ENCODE measurements around the gene CDK2. TPM values are rescaled to one million over a fixed set of nuclear protein-coding genes. Genes with fewer than 3 reads are reported as not detected.
A peak's percentile ranks its signal among the peaks of the same experiment; 100 is the strongest.

CDK2 gene
- total and polyA plus RNA-seq, 9 of the 15 experiments (the other 6 are each of a cell fraction or from before 2014, with no cell fraction given), result 17.4 to 213 (median 109) TPM

DNA sequence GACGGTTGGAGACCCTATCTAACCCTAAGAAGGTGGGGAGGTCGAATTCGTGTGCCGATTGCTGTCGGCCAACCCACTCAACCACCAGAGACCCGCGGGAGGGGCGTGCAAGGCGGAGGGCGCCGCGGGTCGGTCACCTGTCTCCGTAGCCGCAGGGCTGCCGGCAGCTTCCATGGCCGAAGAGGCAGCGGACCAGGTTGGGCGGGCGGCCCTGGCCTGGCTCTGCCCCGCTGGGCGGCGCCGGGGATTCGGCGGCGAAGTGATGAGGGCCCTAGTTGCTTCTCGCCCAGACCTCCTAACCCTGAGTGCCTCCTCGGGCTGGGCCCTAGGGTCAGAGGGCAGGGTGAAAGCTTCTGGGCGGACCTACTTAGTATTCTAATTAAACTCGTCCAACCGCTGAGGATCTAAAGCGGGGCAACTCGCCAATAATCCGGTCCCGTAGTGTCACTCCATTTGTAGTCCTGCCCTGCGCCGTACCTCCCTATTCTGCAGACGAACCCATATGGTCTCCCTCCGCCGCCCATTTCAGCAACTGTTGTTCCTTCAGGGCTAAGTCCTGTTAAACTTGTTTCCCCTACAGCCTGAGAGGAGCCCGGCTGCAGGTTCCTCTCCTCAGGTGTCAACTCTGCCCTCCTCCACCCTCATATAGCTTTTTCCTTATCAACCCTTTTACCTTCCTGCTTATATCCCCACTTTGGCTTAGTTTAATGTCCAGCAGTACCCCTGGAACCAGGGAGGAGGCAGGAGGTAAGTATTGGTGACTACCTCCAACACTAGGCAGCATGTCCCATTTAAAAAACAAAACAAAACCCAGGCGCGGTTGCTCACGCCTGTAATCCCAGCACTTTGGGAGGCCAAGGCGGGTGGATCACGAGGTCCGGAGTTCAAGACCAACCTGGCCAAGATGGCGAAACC lies 38.8 kb upstream of the CDK2 start, which contains the start of gene PYM1 (continued):
- TF ChIP-seq REST (IDR thresholded peaks at IDR 0.05; ENCODE audit: borderline replicate concordance) (peak; percentile 9; the same call in 1 of the 2 replicates), REST (CRISPR knock-in tag; IDR thresholded peaks at IDR 0.05; ENCODE audit: low read depth) (no peak), WHSC1 (IDR thresholded peaks at IDR 0.05; ENCODE audit: low read length) (no peak), MTA2 (IDR thresholded peaks at IDR 0.05; ENCODE audit: low read depth) (no peak), MYC (IDR thresholded peaks at IDR 0.05; ENCODE audit: low read depth, low read length) (no peak; the same call in 1 of the 2 replicates), MYC (CRISPR knock-in tag; IDR thresholded peaks at IDR 0.05; ENCODE audit: borderline replicate concordance, low read depth) (peak; percentile 59; the same call in 1 of the 2 replicates), MAFF (IDR thresholded peaks at IDR 0.05; ENCODE audit: low read length) (no peak), AFF4 (CRISPR knock-in tag; IDR thresholded peaks at IDR 0.05) (peak; percentile 79; the same call in 1 of the 2 replicates), PURB (CRISPR knock-in tag; IDR thresholded peaks at IDR 0.05; ENCODE audit: low read depth) (no peak)
- TF ChIP-seq, protein P1, sequence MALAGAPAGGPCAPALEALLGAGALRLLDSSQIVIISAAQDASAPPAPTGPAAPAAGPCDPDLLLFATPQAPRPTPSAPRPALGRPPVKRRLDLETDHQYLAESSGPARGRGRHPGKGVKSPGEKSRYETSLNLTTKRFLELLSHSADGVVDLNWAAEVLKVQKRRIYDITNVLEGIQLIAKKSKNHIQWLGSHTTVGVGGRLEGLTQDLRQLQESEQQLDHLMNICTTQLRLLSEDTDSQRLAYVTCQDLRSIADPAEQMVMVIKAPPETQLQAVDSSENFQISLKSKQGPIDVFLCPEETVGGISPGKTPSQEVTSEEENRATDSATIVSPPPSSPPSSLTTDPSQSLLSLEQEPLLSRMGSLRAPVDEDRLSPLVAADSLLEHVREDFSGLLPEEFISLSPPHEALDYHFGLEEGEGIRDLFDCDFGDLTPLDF (CRISPR knock-in tag; IDR thresholded peaks at IDR 0.05), result no peak; the same call in 1 of the 2 replicates
- TF ChIP-seq, protein P2, sequence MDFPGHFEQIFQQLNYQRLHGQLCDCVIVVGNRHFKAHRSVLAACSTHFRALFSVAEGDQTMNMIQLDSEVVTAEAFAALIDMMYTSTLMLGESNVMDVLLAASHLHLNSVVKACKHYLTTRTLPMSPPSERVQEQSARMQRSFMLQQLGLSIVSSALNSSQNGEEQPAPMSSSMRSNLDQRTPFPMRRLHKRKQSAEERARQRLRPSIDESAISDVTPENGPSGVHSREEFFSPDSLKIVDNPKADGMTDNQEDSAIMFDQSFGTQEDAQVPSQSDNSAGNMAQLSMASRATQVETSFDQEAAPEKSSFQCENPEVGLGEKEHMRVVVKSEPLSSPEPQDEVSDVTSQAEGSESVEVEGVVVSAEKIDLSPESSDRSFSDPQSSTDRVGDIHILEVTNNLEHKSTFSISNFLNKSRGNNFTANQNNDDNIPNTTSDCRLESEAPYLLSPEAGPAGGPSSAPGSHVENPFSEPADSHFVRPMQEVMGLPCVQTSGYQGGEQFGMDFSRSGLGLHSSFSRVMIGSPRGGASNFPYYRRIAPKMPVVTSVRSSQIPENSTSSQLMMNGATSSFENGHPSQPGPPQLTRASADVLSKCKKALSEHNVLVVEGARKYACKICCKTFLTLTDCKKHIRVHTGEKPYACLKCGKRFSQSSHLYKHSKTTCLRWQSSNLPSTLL (IDR thresholded peaks at IDR 0.05), result no peak
